ENCODE measurements around the gene PLIN3. TPM values are rescaled to one million over a fixed set of nuclear protein-coding genes. Genes with fewer than 3 reads are reported as not detected.

PLIN3 gene
- total RNA-seq, 2 donors from 2014 or later, result 18.4 to 28.0 TPM

DNA sequence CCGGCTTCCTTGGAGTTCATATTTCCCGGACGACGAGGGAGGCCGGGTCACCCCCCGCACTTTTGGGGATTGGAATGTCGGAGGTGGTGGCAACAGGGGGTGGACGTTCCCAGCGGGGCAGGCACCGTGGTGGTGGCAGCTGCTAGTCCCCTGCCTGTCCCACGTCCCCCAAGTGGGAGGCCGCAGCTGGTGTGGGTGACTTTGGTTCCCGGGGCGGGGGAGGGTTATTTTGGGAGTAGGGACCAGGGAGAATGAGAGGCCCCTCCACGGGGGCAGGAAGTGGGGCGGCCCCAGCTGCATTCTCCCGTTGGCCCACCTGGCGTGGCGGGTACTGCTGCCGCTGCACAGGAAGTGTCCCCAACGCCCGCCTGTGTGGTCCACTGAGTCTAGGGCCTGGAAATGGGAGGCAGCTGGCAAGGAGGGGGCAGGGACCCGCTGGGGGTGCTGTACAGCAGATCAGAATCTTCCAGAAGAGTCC lies 11.1 kb upstream of the PLIN3 start:
- Histone ChIP-seq H3K9me3 (no peaks in the 10 kb centered on the region), H3K4me1 (peaks cover 15% of the 10 kb centered on the region), H3K36me3 (replicated peaks in 1 of 2; ENCODE audit: insufficient read depth in 1 of 2, low read depth in 2 of 2) (no peaks in the 10 kb centered on the region), H3K27me3 (no peaks in the 10 kb centered on the region), H3K4me3 (no peak overlapping the region), H3K27ac (peak overlapping the region in 3 of 4 donors; percentile 41 to 66 (median 60))
- intact Hi-C loops (cut with DNase I), result no loop called here
- DNase-seq (peak in 1 of 4 donors; percentile 19), ATAC-seq (no peak)
- TF ChIP-seq POLR2A (IDR thresholded peaks at IDR 0.05), result no peak
- TF ChIP-seq, protein P1, sequence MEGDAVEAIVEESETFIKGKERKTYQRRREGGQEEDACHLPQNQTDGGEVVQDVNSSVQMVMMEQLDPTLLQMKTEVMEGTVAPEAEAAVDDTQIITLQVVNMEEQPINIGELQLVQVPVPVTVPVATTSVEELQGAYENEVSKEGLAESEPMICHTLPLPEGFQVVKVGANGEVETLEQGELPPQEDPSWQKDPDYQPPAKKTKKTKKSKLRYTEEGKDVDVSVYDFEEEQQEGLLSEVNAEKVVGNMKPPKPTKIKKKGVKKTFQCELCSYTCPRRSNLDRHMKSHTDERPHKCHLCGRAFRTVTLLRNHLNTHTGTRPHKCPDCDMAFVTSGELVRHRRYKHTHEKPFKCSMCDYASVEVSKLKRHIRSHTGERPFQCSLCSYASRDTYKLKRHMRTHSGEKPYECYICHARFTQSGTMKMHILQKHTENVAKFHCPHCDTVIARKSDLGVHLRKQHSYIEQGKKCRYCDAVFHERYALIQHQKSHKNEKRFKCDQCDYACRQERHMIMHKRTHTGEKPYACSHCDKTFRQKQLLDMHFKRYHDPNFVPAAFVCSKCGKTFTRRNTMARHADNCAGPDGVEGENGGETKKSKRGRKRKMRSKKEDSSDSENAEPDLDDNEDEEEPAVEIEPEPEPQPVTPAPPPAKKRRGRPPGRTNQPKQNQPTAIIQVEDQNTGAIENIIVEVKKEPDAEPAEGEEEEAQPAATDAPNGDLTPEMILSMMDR (IDR thresholded peaks at IDR 0.05), result no peak
- WGBS, 2 donors, result 30 to 51% methylated on average over 13 of the region's 23 CpGs

DNA sequence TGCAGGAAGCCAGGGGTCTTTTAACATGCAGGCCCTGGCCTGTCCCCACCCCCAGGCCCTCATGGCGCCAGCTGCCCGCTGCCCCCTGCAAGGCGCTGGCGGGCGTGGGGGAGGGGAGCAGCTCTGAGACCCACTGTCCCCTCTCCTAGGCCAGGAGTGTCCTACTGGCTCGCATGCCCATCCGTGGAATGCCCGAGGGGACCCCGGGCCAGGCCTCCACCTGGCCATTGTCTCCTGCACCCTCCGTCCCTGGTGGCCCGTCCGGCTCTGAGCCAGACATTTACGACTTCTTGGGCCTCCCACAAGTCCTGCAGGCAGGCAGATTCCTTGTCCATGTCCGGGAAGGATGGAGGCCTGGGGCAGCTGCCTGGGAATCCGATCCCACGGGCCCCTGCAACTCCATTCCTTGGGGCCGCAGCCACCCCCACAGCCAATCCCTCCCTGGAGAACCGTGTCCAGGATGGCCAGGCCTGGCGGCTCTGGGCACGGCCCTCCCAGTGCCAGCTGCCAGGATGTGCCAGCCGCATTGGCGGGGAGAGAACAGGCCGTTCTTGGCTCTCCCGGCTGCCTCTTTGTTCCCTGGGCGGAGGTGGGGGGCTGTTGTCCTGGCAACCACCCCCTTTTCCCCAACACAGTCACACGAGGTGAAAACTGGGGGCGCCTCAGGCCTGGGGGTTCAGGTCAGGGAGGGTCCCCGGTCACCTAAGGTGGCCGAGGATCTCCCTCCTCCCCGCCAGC lies 10.5 kb upstream of the PLIN3 start:
- Histone ChIP-seq H3K9me3 (no peaks in the 10 kb centered on the region), H3K4me3 (no peak overlapping the region), H3K4me1 (peaks cover 15% of the 10 kb centered on the region), H3K27ac (peak overlapping the region in 3 of 4 donors; percentile 41 to 66 (median 60)), H3K36me3 (replicated peaks in 1 of 2; ENCODE audit: insufficient read depth in 1 of 2, low read depth in 2 of 2) (no peaks in the 10 kb centered on the region), H3K27me3 (no peaks in the 10 kb centered on the region)
- ATAC-seq (peak; percentile 84), DNase-seq (peak in 3 of 4 donors; percentile 31 to 38 (median 32))
- 20 to 49% methylated on average over 1 to 24 of the region's 30 CpGs for whole genome bisulfite sequencing, 2 donors
- no peak for TF ChIP-seq POLR2A (IDR thresholded peaks at IDR 0.05)
- TF ChIP-seq, protein P1 (IDR thresholded peaks at IDR 0.05), result no peak
- intact Hi-C loops (cut with DNase I), result no loop called here

DNA sequence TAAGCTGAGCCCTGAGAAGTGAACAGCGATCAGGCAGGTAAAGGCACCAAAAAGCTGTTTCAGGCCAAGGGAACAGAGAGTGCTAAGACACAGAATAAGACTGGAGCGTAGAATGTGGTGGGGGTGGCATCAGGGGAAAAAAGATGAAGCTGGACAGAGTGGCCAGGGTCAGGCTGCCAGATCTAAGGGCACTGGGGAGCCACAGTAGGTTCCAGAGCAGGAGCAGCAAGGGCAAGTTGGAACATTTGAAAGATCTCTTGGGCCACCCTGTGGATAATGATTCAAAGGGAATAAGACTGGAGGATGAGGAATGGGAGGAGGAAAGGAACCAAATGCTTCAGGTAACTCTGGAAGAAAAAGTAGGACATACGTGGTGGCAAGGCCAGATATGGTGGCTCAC lies 6.5 kb upstream of the PLIN3 start:
- TF ChIP-seq, protein P1 (IDR thresholded peaks at IDR 0.05), result no peak
- no peak for TF ChIP-seq POLR2A (IDR thresholded peaks at IDR 0.05)
- H3K9me3 ChIP-seq, result no peaks in the 10 kb centered on the region
- DNase-seq, result no peak
- peaks cover 15% of the 10 kb centered on the region for H3K4me1 ChIP-seq
- intact Hi-C loops (cut with DNase I), result loop anchor here (5.0 kb wide), 2 partner anchors 33 to 158 kb away; partner anchors contain the start of gene UHRF1
- H3K36me3 ChIP-seq (replicated peaks in 1 of 2; ENCODE audit: insufficient read depth in 1 of 2, low read depth in 2 of 2), result no peaks in the 10 kb centered on the region
- H3K4me3 ChIP-seq, result no peak overlapping the region
- no peaks in the 10 kb centered on the region for H3K27me3 ChIP-seq
- WGBS, 2 donors, result 85 to 86% methylated on average over 3 of the region's 3 CpGs
- no peak for ATAC-seq
- H3K27ac ChIP-seq, result no peak overlapping the region

DNA sequence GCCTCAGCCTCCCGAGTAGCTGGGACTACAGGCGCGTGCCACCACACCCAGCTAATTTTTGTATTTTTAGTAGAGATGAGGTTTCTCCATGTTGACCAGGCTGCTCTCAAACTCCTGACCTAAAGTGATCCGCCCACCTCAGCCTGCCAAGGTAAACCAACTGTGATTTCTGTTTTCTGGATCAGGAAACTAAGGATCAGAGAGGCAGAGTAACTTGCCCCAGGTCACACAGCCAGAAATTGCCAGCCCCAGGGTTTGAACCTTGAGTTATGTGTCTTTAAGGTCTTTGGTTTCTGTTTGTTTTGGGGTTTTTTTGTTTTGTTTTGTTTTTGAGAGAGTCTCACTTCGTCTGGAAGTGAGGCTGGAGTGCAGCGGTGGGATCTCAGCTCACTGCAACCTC lies 4.2 kb upstream of the PLIN3 start:
- 67 to 83% methylated on average over 6 of the region's 6 CpGs for WGBS, 2 donors
- no peaks in the 10 kb centered on the region for H3K36me3 ChIP-seq (replicated peaks in 1 of 2; ENCODE audit: insufficient read depth in 1 of 2, low read depth in 2 of 2)
- DNase-seq (no peak), ATAC-seq (no peak)
- no peak overlapping the region for H3K27ac ChIP-seq
- intact Hi-C loops (cut with DNase I), result loop anchor here (5.0 kb wide), 2 partner anchors 36 to 161 kb away; partner anchors contain the start of gene UHRF1
- TF ChIP-seq, protein P1 (IDR thresholded peaks at IDR 0.05), result no peak
- no peak for TF ChIP-seq POLR2A (IDR thresholded peaks at IDR 0.05)
- no peak overlapping the region for H3K4me3 ChIP-seq
- H3K9me3 ChIP-seq, result no peaks in the 10 kb centered on the region
- H3K4me1 ChIP-seq, result peaks cover 4% of the 10 kb centered on the region
- no peaks in the 10 kb centered on the region for H3K27me3 ChIP-seq
